Sigmoid colon (tissue), 4 donors: Measurements from ENCODE around the gene MRPS33.

Source experiments
- POLR2A ChIP-seq, 2 donors: fragments of 450-650 bp; IDR thresholded peaks; one replicate each; pipeline ENCODE4 v1.6.1; 2016; ENCODE audit warnings: antibody characterized with exemption in 2 of 2, mild to moderate bottlenecking in 2 of 2, moderate library complexity in 2 of 2
- POLR2AphosphoS5 ChIP-seq, 4 donors: sonication (generic); formaldehyde crosslinking; IDR thresholded peaks; one replicate each; pipeline ENCODE4 v1.6.1; 2017; ENCODE audit warnings: antibody characterized with exemption in 4 of 4
- TF ChIP-seq, protein P1 (sequence below), 4 experiments: fragments of 450-650 bp in 3 of 4; fragments of 200-600 bp in 1 of 4; IDR thresholded peaks; one replicate each; pipeline ENCODE4 v1.5.1; 2016 to 2019; ENCODE audit warnings: antibody characterized with exemption in 4 of 4, mild to moderate bottlenecking in 3 of 4, moderate library complexity in 2 of 4

DNA sequence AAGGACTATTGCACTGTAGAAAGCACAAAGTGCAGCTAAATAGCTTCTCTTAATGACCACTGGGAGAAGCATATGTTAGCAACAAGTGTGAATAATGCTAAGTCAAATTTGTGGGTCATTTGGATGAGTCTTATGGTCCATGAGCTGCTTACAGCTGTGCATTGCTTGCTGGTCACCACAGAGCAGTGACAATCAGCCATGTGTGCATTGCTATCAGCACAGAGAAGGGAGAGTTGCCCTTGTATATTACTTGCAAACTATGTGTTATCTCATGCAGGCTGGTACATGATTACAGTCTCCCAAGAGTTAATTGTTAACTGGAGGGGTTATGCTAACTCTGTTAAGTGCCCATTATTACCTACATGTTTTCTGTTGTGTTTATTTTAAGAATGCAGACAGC lies 25.7 kb downstream of the MRPS33 start:
- TF ChIP-seq, protein P1, sequence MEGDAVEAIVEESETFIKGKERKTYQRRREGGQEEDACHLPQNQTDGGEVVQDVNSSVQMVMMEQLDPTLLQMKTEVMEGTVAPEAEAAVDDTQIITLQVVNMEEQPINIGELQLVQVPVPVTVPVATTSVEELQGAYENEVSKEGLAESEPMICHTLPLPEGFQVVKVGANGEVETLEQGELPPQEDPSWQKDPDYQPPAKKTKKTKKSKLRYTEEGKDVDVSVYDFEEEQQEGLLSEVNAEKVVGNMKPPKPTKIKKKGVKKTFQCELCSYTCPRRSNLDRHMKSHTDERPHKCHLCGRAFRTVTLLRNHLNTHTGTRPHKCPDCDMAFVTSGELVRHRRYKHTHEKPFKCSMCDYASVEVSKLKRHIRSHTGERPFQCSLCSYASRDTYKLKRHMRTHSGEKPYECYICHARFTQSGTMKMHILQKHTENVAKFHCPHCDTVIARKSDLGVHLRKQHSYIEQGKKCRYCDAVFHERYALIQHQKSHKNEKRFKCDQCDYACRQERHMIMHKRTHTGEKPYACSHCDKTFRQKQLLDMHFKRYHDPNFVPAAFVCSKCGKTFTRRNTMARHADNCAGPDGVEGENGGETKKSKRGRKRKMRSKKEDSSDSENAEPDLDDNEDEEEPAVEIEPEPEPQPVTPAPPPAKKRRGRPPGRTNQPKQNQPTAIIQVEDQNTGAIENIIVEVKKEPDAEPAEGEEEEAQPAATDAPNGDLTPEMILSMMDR (IDR thresholded peaks at IDR 0.05): no peak
- TF ChIP-seq POLR2A (IDR thresholded peaks at IDR 0.05) (no peak), POLR2AphosphoS5 (IDR thresholded peaks at IDR 0.05) (no peak)
